ENCODE measurements around the gene IFT81.
"Not testable (repeated sequence)": the region's sequence is repeated elsewhere in the genome, so short reads cannot be mapped to it uniquely, and the experiment has no call there.

Gene IFT81

GRCh38 chr12:110222433-110222832, 98.3 kb downstream of the IFT81 start:
- H3K9ac ChIP-seq (ENCODE audit: low read depth, low read length): no peak overlapping the region
- H3K9me3 ChIP-seq (ENCODE audit: insufficient read depth, low read depth, low read length): no peaks in the 10 kb centered on the region
- H3K4me3 ChIP-seq (ENCODE audit: low read length): no peak overlapping the region
- H3K36me3 ChIP-seq (ENCODE audit: insufficient read depth, low read depth, low read length): 0 out of 2 replicates have a peak, but pooled peaks cover 3% of the 10 kb centered on the region
- no peak overlapping the region for H3K27ac ChIP-seq (ENCODE audit: low read length)
- peaks cover 3% of the 10 kb centered on the region; the same call in 1 of the 2 replicates for H3K4me1 ChIP-seq (ENCODE audit: insufficient read depth, low read length)
- H3K27me3 ChIP-seq (ENCODE audit: insufficient read depth, low read length): no peaks in the 10 kb centered on the region

GRCh38 chr12:110223777-110224378, 99.7 kb downstream of the IFT81 start:
- no peak overlapping the region for H3K9ac ChIP-seq (ENCODE audit: low read depth, low read length)
- peaks cover 3% of the 10 kb centered on the region; the same call in 1 of the 2 replicates for H3K4me1 ChIP-seq (ENCODE audit: insufficient read depth, low read length)
- H3K27me3 ChIP-seq (ENCODE audit: insufficient read depth, low read length): no peaks in the 10 kb centered on the region
- H3K36me3 ChIP-seq (ENCODE audit: insufficient read depth, low read depth, low read length): 0 out of 2 replicates have a peak, but pooled peaks cover 3% of the 10 kb centered on the region
- H3K4me3 ChIP-seq (ENCODE audit: low read length): no peak overlapping the region
- H3K27ac ChIP-seq (ENCODE audit: low read length): no peak overlapping the region
- H3K9me3 ChIP-seq (ENCODE audit: insufficient read depth, low read depth, low read length): no peaks in the 10 kb centered on the region

GRCh38 chr12:110224379-110225304, 100.5 kb downstream of the IFT81 start:
- H3K27me3 ChIP-seq (ENCODE audit: insufficient read depth, low read length): no peaks in the 10 kb centered on the region
- H3K9ac ChIP-seq (ENCODE audit: low read depth, low read length): no peak overlapping the region
- 0 out of 2 replicates have a peak, but pooled peaks cover 3% of the 10 kb centered on the region for H3K36me3 ChIP-seq (ENCODE audit: insufficient read depth, low read depth, low read length)
- H3K4me3 ChIP-seq (ENCODE audit: low read length): no peak overlapping the region
- H3K4me1 ChIP-seq (ENCODE audit: insufficient read depth, low read length): peaks cover 3% of the 10 kb centered on the region; the same call in 1 of the 2 replicates
- no peak overlapping the region for H3K27ac ChIP-seq (ENCODE audit: low read length)
- no peaks in the 10 kb centered on the region for H3K9me3 ChIP-seq (ENCODE audit: insufficient read depth, low read depth, low read length)

DNA sequence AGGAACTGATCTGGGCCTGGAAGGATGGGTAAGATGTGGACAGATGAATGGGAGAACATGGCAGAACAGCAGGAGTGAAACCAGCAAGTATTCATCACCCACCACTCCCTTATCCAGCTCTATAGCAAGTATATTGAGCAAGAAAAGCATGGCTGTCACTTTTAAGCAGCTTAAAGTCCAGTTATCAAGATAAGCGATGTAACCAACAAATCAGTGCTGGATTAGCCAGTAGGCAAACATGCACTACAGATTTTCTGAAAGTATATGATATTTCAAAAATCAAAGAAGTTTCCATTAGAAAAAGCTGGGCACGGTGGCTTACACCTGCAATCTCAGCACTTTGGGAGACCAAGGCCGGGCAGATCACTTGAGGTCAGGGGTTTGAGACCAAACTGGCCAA, 103.0 kb downstream of the IFT81 start:
- Histone ChIP-seq H3K27ac (ENCODE audit: low read length) (no peak overlapping the region), H3K27me3 (ENCODE audit: insufficient read depth, low read length) (no peaks in the 10 kb centered on the region), H3K4me3 (ENCODE audit: low read length) (no peak overlapping the region), H3K9ac (ENCODE audit: low read depth, low read length) (no peak overlapping the region), H3K4me1 (ENCODE audit: insufficient read depth, low read length) (peaks cover 3% of the 10 kb centered on the region; the same call in 1 of the 2 replicates), H3K36me3 (ENCODE audit: insufficient read depth, low read depth, low read length) (0 out of 2 replicates have a peak, but pooled peaks cover 3% of the 10 kb centered on the region), H3K9me3 (ENCODE audit: insufficient read depth, low read depth, low read length) (no peaks in the 10 kb centered on the region)

- H3K27me3 ChIP-seq (ENCODE audit: insufficient read depth, low read length); H3K27ac ChIP-seq (ENCODE audit: low read length); H3K9me3 ChIP-seq (ENCODE audit: insufficient read depth, low read depth, low read length); H3K9ac ChIP-seq (ENCODE audit: low read depth, low read length); H3K4me3 ChIP-seq (ENCODE audit: low read length); H3K4me1 ChIP-seq (ENCODE audit: insufficient read depth, low read length); H3K36me3 ChIP-seq (ENCODE audit: insufficient read depth, low read depth, low read length): not testable (repeated sequence)
Observed at GRCh38 chr12:110228348-110228747, 104.2 kb downstream of the IFT81 start.

DNA sequence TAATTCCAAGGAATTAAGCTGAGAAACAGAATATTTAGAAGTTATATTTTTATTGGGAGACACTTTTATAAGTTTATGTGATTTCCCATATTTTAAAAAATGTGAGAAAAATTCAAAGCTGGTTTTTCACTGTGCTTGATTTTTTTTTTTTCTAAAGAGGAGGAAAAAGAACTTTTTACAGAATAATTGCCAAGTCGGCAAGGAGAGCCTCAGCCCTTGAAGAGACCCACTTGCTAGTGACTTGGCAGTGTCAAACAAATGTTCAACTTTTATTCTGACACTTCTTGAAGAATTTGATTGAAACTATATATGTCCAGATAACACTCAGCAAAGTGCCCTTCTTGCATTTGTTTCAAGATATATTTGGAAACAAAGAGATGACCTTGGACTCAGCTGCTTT, 104.6 kb downstream of the IFT81 start:
- Histone ChIP-seq H3K27me3 (ENCODE audit: insufficient read depth, low read length) (no peaks in the 10 kb centered on the region), H3K4me3 (ENCODE audit: low read length) (no peak overlapping the region), H3K4me1 (ENCODE audit: insufficient read depth, low read length) (peaks cover 3% of the 10 kb centered on the region; the same call in 1 of the 2 replicates), H3K27ac (ENCODE audit: low read length) (no peak overlapping the region), H3K9me3 (ENCODE audit: insufficient read depth, low read depth, low read length) (no peaks in the 10 kb centered on the region), H3K36me3 (ENCODE audit: insufficient read depth, low read depth, low read length) (no peaks in the 10 kb centered on the region), H3K9ac (ENCODE audit: low read depth, low read length) (no peak overlapping the region)

DNA sequence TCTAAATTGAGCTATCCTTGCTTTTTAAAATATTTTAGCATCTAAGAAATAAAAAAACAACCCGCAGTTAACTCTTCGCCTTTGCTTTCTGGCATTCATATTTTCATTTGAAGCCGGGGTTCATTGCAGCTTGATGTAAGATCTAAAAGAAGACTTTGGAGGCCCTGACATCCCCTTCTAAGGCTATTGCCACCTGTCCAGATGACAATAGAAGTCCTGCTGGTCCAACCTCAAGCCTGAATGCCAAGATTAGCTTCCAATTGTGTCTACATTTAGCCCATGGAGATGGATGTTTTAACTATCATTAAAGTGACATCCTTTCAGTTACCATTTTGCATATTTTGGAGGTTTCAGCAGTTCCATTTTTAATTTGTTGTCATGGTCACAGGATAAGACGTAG, 105.3 kb downstream of the IFT81 start:
- Histone ChIP-seq H3K4me3 (ENCODE audit: low read length) (no peak overlapping the region), H3K9ac (ENCODE audit: low read depth, low read length) (no peak overlapping the region), H3K27me3 (ENCODE audit: insufficient read depth, low read length) (no peaks in the 10 kb centered on the region), H3K4me1 (ENCODE audit: insufficient read depth, low read length) (peaks cover 2% of the 10 kb centered on the region; the same call in 1 of the 2 replicates), H3K27ac (ENCODE audit: low read length) (no peak overlapping the region), H3K9me3 (ENCODE audit: insufficient read depth, low read depth, low read length) (no peaks in the 10 kb centered on the region), H3K36me3 (ENCODE audit: insufficient read depth, low read depth, low read length) (no peaks in the 10 kb centered on the region)

DNA sequence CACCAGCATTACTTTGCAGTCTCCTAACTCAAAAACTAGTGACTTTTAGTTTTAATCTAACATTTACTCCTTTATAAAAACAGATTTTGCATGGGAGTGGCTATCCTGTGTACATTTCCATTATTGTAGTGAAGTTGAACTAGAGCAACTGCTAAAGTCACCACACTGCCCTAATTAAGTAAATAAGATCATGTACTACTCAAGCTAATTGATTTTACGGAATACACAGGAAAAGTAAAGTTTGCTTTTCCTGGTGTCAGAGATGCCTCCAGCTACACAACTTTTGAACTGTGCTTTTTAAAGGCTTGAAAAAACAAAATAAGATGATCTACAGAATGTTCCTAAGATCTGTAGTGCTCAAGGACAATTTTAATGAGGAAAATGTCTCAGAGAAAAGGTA, 106.5 kb downstream of the IFT81 start:
- Histone ChIP-seq H3K9ac (ENCODE audit: low read depth, low read length) (no peak overlapping the region), H3K36me3 (ENCODE audit: insufficient read depth, low read depth, low read length) (no peaks in the 10 kb centered on the region), H3K4me3 (ENCODE audit: low read length) (no peak overlapping the region), H3K27me3 (ENCODE audit: insufficient read depth, low read length) (no peaks in the 10 kb centered on the region), H3K4me1 (ENCODE audit: insufficient read depth, low read length) (no peaks in the 10 kb centered on the region), H3K9me3 (ENCODE audit: insufficient read depth, low read depth, low read length) (no peaks in the 10 kb centered on the region), H3K27ac (ENCODE audit: low read length) (no peak overlapping the region)

GRCh38 chr12:110233212-110233903, 109.2 kb downstream of the IFT81 start:
- Histone ChIP-seq H3K27me3 (ENCODE audit: insufficient read depth, low read length) (no peaks in the 10 kb centered on the region), H3K9me3 (ENCODE audit: insufficient read depth, low read depth, low read length) (no peaks in the 10 kb centered on the region), H3K4me3 (ENCODE audit: low read length) (no peak overlapping the region), H3K9ac (ENCODE audit: low read depth, low read length) (no peak overlapping the region), H3K36me3 (ENCODE audit: insufficient read depth, low read depth, low read length) (no peaks in the 10 kb centered on the region), H3K27ac (ENCODE audit: low read length) (no peak overlapping the region), H3K4me1 (ENCODE audit: insufficient read depth, low read length) (no peaks in the 10 kb centered on the region)

DNA sequence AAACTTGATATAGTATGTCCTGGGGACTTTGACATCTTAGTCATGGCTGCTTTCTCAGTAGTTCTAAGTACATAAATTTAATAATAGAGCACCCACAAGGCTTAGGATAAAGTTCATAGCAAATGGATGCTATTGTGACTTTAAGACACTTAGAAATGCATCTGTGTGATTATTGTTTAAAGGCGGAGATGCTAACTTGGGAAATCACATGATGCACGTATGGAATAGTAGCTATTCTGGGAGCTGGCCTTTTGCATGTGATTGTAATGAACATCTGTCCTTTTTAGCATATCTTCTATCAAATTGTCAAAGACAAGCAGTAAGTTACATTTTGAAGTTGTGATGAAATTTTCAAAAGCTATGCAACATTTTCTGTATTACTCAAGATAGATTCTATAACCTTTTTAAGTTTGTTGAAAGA, 110.2 kb downstream of the IFT81 start:
- no peaks in the 10 kb centered on the region for H3K4me1 ChIP-seq (ENCODE audit: insufficient read depth, low read length)
- no peaks in the 10 kb centered on the region for H3K36me3 ChIP-seq (ENCODE audit: insufficient read depth, low read depth, low read length)
- no peak overlapping the region for H3K9ac ChIP-seq (ENCODE audit: low read depth, low read length)
- H3K27me3 ChIP-seq (ENCODE audit: insufficient read depth, low read length): no peaks in the 10 kb centered on the region
- no peak overlapping the region for H3K27ac ChIP-seq (ENCODE audit: low read length)
- H3K9me3 ChIP-seq (ENCODE audit: insufficient read depth, low read depth, low read length): no peaks in the 10 kb centered on the region
- no peak overlapping the region for H3K4me3 ChIP-seq (ENCODE audit: low read length)

- Histone ChIP-seq H3K27ac (ENCODE audit: low read length) (no peak overlapping the region), H3K9ac (ENCODE audit: low read depth, low read length) (no peak overlapping the region), H3K36me3 (ENCODE audit: insufficient read depth, low read depth, low read length) (no peaks in the 10 kb centered on the region), H3K4me3 (ENCODE audit: low read length) (no peak overlapping the region), H3K4me1 (ENCODE audit: insufficient read depth, low read length) (no peaks in the 10 kb centered on the region), H3K27me3 (ENCODE audit: insufficient read depth, low read length) (no peaks in the 10 kb centered on the region), H3K9me3 (ENCODE audit: insufficient read depth, low read depth, low read length) (no peaks in the 10 kb centered on the region)
Observed at GRCh38 chr12:110234755-110235154, 110.6 kb downstream of the IFT81 start.

Data from iPS-20b (cell line).